ENCODE measurements around the gene PCMTD2. TPM values are rescaled to one million over a fixed set of nuclear protein-coding genes. Genes with fewer than 3 reads are reported as not detected.

PCMTD2 gene
- total and polyA plus RNA-seq, 2 experiments from 2014 or later, result 33.8 to 76.1 TPM

DNA sequence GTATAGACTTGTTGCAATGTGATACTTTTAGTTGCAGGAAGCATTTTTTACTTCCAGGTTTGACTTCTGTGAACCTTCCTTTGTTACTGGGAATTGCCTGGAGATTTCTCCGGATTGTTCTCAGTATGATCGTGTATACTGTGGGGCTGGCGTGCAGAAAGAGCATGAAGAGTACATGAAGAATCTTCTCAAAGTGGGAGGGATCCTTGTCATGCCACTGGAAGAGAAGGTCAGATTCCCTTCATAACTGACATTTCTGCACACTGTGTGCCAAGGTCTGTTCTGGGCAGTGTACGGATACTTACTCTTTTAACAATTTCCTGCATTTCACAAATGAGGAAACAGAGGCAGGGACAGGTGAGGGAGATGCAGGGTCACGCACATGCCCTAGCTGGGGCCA lies 9.7 kb downstream of the PCMTD2 start:
- H4K20me1 ChIP-seq (replicated peaks; ENCODE audit: insufficient read depth), result no peaks in the 10 kb centered on the region
- H2AFZ ChIP-seq, result no peak overlapping the region
- no peaks in the 10 kb centered on the region for H3K27me3 ChIP-seq (ENCODE audit: insufficient read depth)
- peaks cover 24% of the 10 kb centered on the region for H3K36me3 Mint-ChIP-seq (ENCODE audit: low read depth)
- H3K27me3 Mint-ChIP-seq (ENCODE audit: insufficient read depth, low read depth, poor library complexity), result no peaks in the 10 kb centered on the region
- no peak overlapping the region for H3K27ac ChIP-seq (ENCODE audit: low read depth)
- ATAC-seq, result no peak
- no peaks in the 10 kb centered on the region for H3K4me1 ChIP-seq (ENCODE audit: insufficient read depth)
- no peaks in the 10 kb centered on the region; the same call in 2 of the 3 replicates for H3K9me3 Mint-ChIP-seq
- H3K9me2 ChIP-seq (ENCODE audit: insufficient read depth), result no peaks in the 10 kb centered on the region
- peaks cover 51% of the 10 kb centered on the region for H3K79me2 ChIP-seq (replicated peaks; ENCODE audit: insufficient read depth)
- no peak overlapping the region for H3K4me3 Mint-ChIP-seq
- no peaks in the 10 kb centered on the region for H3K4me1 Mint-ChIP-seq
- H3F3A ChIP-seq (replicated peaks; ENCODE audit: low read depth), result no peaks in the 10 kb centered on the region
- H3K36me3 ChIP-seq (ENCODE audit: insufficient read depth), result peaks cover 6% of the 10 kb centered on the region
- DNase-seq (ENCODE audit: low spot score), result no peak
- H3K27ac Mint-ChIP-seq, result no peak overlapping the region
- no peak overlapping the region for H3K4me3 ChIP-seq
- TF ChIP-seq EZH2phosphoT487 (IDR thresholded peaks at IDR 0.05; ENCODE audit: unreplicated experiment) (no peak), JUNB (IDR thresholded peaks at IDR 0.05; ENCODE audit: unreplicated experiment) (no peak), CREB1 (CRISPR knock-in tag; IDR thresholded peaks at IDR 0.05; ENCODE audit: low read depth) (no peak)
- TF ChIP-seq, protein P1, sequence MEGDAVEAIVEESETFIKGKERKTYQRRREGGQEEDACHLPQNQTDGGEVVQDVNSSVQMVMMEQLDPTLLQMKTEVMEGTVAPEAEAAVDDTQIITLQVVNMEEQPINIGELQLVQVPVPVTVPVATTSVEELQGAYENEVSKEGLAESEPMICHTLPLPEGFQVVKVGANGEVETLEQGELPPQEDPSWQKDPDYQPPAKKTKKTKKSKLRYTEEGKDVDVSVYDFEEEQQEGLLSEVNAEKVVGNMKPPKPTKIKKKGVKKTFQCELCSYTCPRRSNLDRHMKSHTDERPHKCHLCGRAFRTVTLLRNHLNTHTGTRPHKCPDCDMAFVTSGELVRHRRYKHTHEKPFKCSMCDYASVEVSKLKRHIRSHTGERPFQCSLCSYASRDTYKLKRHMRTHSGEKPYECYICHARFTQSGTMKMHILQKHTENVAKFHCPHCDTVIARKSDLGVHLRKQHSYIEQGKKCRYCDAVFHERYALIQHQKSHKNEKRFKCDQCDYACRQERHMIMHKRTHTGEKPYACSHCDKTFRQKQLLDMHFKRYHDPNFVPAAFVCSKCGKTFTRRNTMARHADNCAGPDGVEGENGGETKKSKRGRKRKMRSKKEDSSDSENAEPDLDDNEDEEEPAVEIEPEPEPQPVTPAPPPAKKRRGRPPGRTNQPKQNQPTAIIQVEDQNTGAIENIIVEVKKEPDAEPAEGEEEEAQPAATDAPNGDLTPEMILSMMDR (conservative IDR thresholded peaks at IDR 0.05; ENCODE audit: low read depth in 2 of 2), result no peak
- TF ChIP-seq, protein P2, sequence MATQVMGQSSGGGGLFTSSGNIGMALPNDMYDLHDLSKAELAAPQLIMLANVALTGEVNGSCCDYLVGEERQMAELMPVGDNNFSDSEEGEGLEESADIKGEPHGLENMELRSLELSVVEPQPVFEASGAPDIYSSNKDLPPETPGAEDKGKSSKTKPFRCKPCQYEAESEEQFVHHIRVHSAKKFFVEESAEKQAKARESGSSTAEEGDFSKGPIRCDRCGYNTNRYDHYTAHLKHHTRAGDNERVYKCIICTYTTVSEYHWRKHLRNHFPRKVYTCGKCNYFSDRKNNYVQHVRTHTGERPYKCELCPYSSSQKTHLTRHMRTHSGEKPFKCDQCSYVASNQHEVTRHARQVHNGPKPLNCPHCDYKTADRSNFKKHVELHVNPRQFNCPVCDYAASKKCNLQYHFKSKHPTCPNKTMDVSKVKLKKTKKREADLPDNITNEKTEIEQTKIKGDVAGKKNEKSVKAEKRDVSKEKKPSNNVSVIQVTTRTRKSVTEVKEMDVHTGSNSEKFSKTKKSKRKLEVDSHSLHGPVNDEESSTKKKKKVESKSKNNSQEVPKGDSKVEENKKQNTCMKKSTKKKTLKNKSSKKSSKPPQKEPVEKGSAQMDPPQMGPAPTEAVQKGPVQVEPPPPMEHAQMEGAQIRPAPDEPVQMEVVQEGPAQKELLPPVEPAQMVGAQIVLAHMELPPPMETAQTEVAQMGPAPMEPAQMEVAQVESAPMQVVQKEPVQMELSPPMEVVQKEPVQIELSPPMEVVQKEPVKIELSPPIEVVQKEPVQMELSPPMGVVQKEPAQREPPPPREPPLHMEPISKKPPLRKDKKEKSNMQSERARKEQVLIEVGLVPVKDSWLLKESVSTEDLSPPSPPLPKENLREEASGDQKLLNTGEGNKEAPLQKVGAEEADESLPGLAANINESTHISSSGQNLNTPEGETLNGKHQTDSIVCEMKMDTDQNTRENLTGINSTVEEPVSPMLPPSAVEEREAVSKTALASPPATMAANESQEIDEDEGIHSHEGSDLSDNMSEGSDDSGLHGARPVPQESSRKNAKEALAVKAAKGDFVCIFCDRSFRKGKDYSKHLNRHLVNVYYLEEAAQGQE (IDR thresholded peaks at IDR 0.05; ENCODE audit: unreplicated experiment), result no peak
- no peak overlapping the region for H3K4me2 ChIP-seq

DNA sequence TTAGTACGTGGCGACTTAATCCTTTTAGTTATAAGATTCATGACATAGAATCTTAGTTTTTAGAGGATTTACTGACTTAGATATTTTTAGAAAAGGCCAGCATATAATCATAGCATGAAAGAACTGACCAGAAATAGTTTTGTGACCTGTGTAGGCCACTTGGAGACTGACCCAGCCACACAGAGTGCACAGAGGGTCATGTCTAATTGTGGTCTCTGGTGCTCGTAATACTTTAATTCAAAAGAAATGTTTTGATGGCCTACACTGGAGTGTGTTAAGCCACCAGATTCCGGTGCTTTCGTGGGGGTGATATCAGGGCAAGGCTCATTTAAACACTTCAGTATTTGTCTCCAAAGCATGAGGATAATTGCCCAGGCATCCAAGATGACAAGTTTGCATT lies 11.4 kb downstream of the PCMTD2 start:
- Histone ChIP-seq H4K20me1 (replicated peaks; ENCODE audit: insufficient read depth) (no peaks in the 10 kb centered on the region), H3K36me3 (ENCODE audit: insufficient read depth) (peaks cover 6% of the 10 kb centered on the region), H3K4me1 (ENCODE audit: insufficient read depth) (no peaks in the 10 kb centered on the region), H3K79me2 (replicated peaks; ENCODE audit: insufficient read depth) (peaks cover 36% of the 10 kb centered on the region), H3K4me3 (no peak overlapping the region), H3K27me3 (ENCODE audit: insufficient read depth) (no peaks in the 10 kb centered on the region), H3F3A (replicated peaks; ENCODE audit: low read depth) (no peaks in the 10 kb centered on the region), H3K27ac (ENCODE audit: low read depth) (no peak overlapping the region), H3K4me2 (no peak overlapping the region), H3K9me2 (ENCODE audit: insufficient read depth) (no peaks in the 10 kb centered on the region), H2AFZ (no peak overlapping the region)
- no peaks in the 10 kb centered on the region; the same call in 2 of the 3 replicates for H3K9me3 Mint-ChIP-seq
- peaks cover 23% of the 10 kb centered on the region for H3K36me3 Mint-ChIP-seq (ENCODE audit: low read depth)
- no peak for DNase-seq (ENCODE audit: low spot score)
- no peaks in the 10 kb centered on the region for H3K27me3 Mint-ChIP-seq (ENCODE audit: insufficient read depth, low read depth, poor library complexity)
- no peak for TF ChIP-seq ETS1 (IDR thresholded peaks at IDR 0.05)
- H3K27ac Mint-ChIP-seq, result no peak overlapping the region
- H3K4me3 Mint-ChIP-seq, result no peak overlapping the region
- H3K4me1 Mint-ChIP-seq, result no peaks in the 10 kb centered on the region
- ATAC-seq, result no peak
